DOHH2 (cell line): Measurements from ENCODE around the gene ADARB1.
A peak's percentile ranks its signal among the peaks of the same experiment; 100 is the strongest.

Source experiments
- H3F3A ChIP-seq: fragments of 200-600 bp; sonication (generic), shearing (Covaris generic); 2 replicates; pipeline ENCODE4 v1.6.0; 2016; ENCODE audit warnings: antibody characterized with exemption, mild to moderate bottlenecking; ENCODE audit not compliant: control insufficient read depth, insufficient read depth
- H3K27ac ChIP-seq: fragments of 200-600 bp; sonication (generic); 2 replicates; pipeline ENCODE4 v1.5.1; 2014; ENCODE audit warnings: low read depth, mild to moderate bottlenecking, low read length, moderate library complexity
- H3K27me3 ChIP-seq: fragments of 200-600 bp; sonication (generic); 2 replicates; pipeline ENCODE4 v1.6.1; 2014; ENCODE audit warnings: mild to moderate bottlenecking, low read length, mixed read lengths; ENCODE audit not compliant: control insufficient read depth
- H3K36me3 ChIP-seq: fragments of 200-600 bp; sonication (generic); 2 replicates; pipeline ENCODE4 v1.6.1; 2014; ENCODE audit warnings: mild to moderate bottlenecking, low read length, moderate library complexity, mixed read lengths; ENCODE audit not compliant: control insufficient read depth
- H3K4me1 ChIP-seq: fragments of 200-600 bp; sonication (generic); 2 replicates; pipeline ENCODE4 v1.6.1; 2014; ENCODE audit warnings: mild to moderate bottlenecking, low read length, mixed read lengths; ENCODE audit not compliant: control insufficient read depth
- H3K4me2 ChIP-seq: fragments of 200-600 bp; sonication (generic); 2 replicates; pipeline ENCODE4 v1.6.0; 2014; ENCODE audit warnings: mild to moderate bottlenecking, low read length, moderate library complexity
- H3K4me3 ChIP-seq: fragments of 200-600 bp; sonication (generic); 2 replicates; pipeline ENCODE4 v1.5.1; 2014; ENCODE audit warnings: mild to moderate bottlenecking, low read length, mixed read lengths
- H3K79me2 ChIP-seq: fragments of 200-600 bp; sonication (generic); 2 replicates; pipeline ENCODE4 v1.6.1; 2014; ENCODE audit warnings: mild to moderate bottlenecking, low read length, mixed read lengths; ENCODE audit not compliant: control insufficient read depth
- H3K9me2 ChIP-seq: fragments of 200-600 bp; sonication (generic); replicated peaks from 2 replicates; pipeline ENCODE4 v1.6.1; 2014; ENCODE audit warnings: mild to moderate bottlenecking, low read length, mixed read lengths; ENCODE audit not compliant: control insufficient read depth
- H3K9me3 ChIP-seq: fragments of 200-600 bp; sonication (generic); 2 replicates; pipeline ENCODE4 v1.6.1; 2014; ENCODE audit warnings: antibody characterized with exemption, low read length, mixed read lengths; ENCODE audit not compliant: control insufficient read depth, insufficient read depth
- H4K20me1 ChIP-seq: fragments of 200-600 bp; sonication (generic); 2 replicates; pipeline ENCODE4 v1.6.0; 2014; ENCODE audit warnings: low read depth, mild to moderate bottlenecking, antibody characterized with exemption, low read length, moderate library complexity; ENCODE audit not compliant: control insufficient read depth, insufficient read depth
- CTCF ChIP-seq: fragments of 200-600 bp; sonication (generic); IDR thresholded peaks from one replicate; pipeline ENCODE4 v1.5.1; 2014; ENCODE audit warnings: antibody characterized with exemption, mild to moderate bottlenecking, low read depth, low read length; ENCODE audit not compliant: poor library complexity, severe bottlenecking
- EZH2phosphoT487 ChIP-seq: fragments of 200-600 bp; sonication (generic); IDR thresholded peaks from 2 replicates; pipeline ENCODE4 v1.6.1; 2017; ENCODE audit warnings: borderline replicate concordance, mild to moderate bottlenecking, antibody characterized with exemption, low read length, moderate library complexity, mixed read lengths

ADARB1 gene

GRCh38 chr21:45136500-45136899 is 62.1 kb downstream of the ADARB1 start:
- TF ChIP-seq CTCF, result no peak
- Histone ChIP-seq H3K79me2 (no peaks in the 10 kb centered on the region), H3K4me2 (no peak overlapping the region), H4K20me1 (no peaks in the 10 kb centered on the region), H3K27me3 (peaks cover 19% of the 10 kb centered on the region), H3K9me3 (no peaks in the 10 kb centered on the region), H3K4me1 (no peaks in the 10 kb centered on the region), H3F3A (no peaks in the 10 kb centered on the region), H3K36me3 (no peaks in the 10 kb centered on the region), H3K27ac (no peak overlapping the region), H3K9me2 (no peaks in the 10 kb centered on the region), H3K4me3 (no peak overlapping the region)

GRCh38 chr21:45136927-45137611 is 62.7 kb downstream of the ADARB1 start:
- Histone ChIP-seq H3F3A (no peaks in the 10 kb centered on the region), H3K9me3 (no peaks in the 10 kb centered on the region), H3K9me2 (no peaks in the 10 kb centered on the region), H3K4me2 (no peak overlapping the region), H3K27me3 (peaks cover 15% of the 10 kb centered on the region; the same call in 1 of the 2 replicates), H3K27ac (no peak overlapping the region), H3K4me1 (no peaks in the 10 kb centered on the region), H3K79me2 (no peaks in the 10 kb centered on the region), H4K20me1 (no peaks in the 10 kb centered on the region), H3K36me3 (no peaks in the 10 kb centered on the region), H3K4me3 (no peak overlapping the region)
- TF ChIP-seq CTCF (peak; percentile 79), EZH2phosphoT487 (no peak)

- no peak for TF ChIP-seq CTCF
- TF ChIP-seq EZH2phosphoT487, result no peak
- no peak overlapping the region for H3K4me2 ChIP-seq
- H4K20me1 ChIP-seq, result no peaks in the 10 kb centered on the region
- H3K36me3 ChIP-seq, result no peaks in the 10 kb centered on the region
- H3K4me1 ChIP-seq, result no peaks in the 10 kb centered on the region
- no peaks in the 10 kb centered on the region for H3K9me3 ChIP-seq
- H3F3A ChIP-seq, result no peaks in the 10 kb centered on the region
- H3K79me2 ChIP-seq, result no peaks in the 10 kb centered on the region
- H3K9me2 ChIP-seq, result no peaks in the 10 kb centered on the region
- no peak overlapping the region for H3K4me3 ChIP-seq
- H3K27ac ChIP-seq, result no peak overlapping the region
- H3K27me3 ChIP-seq, result peaks cover 13% of the 10 kb centered on the region; the same call in 1 of the 2 replicates
Observed at GRCh38 chr21:45137612-45137937, 63.2 kb downstream of the ADARB1 start.
